NCI-H2171 treated with DMSO at 0.1 percent for 48 hours (cell line): ENCODE measurements around the gene LRRC34.
A peak's percentile ranks its signal among the peaks of the same experiment; 100 is the strongest.

ENCODE experiments used
- DNase-seq: peaks from one replicate; lab custom pipeline; 2025; lab: John Stamatoyannopoulos, UW

Gene LRRC34

GRCh38 chr3:169764882-169765612, 47.7 kb downstream of the LRRC34 start, which contains the start of gene TERC:
TSS of gene TERC (minus strand) at chr3:169765060.
- DNase-seq = peak; percentile 92

DNA sequence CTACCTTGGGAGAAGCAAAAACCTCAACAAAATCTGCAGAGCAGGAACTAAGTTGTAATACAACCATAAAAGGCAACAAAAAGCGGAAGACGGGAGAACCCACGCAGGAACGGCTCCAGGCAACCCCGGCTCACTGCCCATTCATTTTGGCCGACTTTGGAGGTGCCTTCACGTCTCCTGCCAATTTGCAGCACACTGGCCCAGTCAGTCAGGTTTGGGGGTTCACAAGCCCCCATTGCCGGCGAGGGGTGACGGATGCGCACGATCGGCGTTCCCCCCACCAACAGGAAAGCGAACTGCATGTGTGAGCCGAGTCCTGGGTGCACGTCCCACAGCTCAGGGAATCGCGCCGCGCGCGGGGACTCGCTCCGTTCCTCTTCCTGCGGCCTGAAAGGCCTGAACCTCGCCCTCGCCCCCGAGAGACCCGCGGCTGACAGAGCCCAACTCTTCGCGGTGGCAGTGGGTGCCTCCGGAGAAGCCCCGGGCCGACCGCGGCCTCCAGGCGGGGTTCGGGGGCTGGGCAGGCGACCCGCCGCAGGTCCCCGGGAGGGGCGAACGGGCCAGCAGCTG, 48.3 kb downstream of the LRRC34 start:
- peak; percentile 51 for DNase-seq

DNA sequence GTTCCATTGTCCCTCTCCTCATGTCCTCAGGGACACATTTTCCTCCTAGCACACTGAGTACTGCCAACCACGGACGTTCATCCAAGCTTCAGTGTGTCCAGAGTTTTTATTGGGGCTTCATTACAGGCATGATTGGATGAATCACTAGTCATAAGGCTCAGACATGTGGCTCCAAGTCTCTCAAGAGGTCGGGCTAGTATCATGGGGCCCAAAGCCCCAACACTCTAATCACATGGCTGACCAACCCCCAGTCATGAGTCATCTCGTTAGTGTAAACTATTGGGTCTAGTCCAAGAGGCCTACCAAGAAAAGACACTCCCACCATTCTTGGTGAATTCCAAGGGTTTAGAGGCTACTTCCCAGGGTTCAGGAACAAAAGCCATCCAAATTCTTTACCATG, 52.2 kb downstream of the LRRC34 start:
- no peak for DNase-seq

GRCh38 chr3:169759256-169759655, 53.4 kb downstream of the LRRC34 start:
- DNase-seq = no peak

DNA sequence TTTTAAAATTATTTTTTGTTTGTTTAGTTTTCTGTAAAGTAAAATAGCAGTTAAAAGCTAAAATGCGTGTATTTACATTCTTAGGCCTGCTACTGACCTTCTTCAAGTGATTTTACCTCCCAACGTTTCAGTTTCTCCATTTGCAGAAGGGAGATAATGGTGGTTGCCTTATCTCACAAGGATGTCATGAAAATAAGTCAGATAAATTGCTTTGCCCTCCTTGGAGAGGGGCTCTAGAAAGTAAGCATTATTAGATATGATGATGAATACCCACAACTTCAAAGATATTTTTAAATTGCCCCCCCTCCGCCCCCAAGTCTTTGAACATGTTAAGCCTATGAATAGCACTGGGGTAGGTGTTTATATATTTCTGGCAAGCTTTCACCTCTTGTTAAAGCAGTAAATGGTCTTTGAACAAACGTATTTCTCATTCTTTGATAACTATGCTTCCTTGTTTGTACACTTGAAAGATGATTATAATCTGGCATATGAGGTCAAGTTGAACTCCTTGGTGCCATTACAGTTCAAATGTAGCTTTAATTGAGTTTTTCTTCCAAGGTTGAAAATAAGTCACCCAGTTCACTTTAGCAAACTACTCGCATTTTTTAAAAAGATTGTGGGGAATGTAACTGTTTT, 54.2 kb downstream of the LRRC34 start:
- no peak for DNase-seq

DNA sequence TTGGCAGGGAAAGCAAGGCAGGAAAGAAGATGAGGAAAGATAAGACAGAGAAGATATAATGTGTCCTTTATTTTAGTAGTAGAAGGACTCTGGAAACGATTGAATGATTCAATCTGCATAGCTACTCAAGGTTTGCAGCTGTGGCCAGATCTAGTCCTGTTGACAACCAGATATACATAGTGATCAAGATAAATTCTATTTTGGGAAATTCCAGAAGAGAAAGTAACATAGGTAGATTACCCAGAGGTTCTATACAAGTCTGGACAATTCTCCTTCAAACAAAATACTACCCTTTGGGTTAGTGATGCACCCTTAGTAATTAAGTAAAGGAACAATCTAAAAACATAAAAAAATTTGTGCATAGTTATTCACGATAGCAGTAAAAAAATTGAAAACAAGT, 57.2 kb downstream of the LRRC34 start:
- no peak for DNase-seq

- no peak for DNase-seq
These were observed 58.0 kb downstream of the LRRC34 start for GRCh38 chr3:169754711-169755110.

DNA sequence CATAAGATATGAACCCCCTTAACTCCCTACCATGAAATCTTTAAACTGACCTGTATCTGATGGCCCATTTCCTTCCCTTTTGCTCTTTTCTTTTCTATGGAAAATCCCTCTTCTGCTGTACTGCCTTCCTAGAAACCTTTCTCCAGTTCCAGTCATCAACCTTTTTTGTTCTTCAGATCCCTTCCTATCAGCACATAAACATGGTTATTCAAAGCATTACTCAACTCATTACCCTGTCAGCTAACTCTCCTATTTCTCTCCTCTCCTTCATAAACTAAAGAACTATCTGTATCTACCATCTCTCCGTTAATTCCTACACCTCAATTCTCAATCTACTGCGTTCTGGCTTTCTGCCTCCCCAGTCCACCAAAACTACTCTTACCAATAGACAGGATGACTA, 60.8 kb downstream of the LRRC34 start:
- no peak for DNase-seq

DNA sequence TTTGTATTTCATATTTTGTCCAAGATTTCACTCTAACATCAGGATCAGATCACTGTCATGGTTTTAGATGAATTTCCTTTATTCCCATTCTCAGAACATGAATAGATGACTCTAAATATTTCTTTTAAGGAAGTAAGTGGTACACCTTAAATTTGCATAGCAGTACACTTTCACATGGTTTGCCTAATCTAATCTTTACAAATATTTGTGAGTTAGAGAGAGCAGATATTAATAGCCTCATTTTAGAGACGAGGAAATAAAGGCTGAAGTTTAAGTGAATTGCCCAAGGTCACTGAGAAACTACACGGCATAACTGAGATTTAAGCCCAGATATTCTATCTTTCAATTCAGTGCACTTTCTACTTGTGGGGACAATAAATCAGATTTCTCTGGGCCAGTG, 62.0 kb downstream of the LRRC34 start:
- DNase-seq = no peak

DNA sequence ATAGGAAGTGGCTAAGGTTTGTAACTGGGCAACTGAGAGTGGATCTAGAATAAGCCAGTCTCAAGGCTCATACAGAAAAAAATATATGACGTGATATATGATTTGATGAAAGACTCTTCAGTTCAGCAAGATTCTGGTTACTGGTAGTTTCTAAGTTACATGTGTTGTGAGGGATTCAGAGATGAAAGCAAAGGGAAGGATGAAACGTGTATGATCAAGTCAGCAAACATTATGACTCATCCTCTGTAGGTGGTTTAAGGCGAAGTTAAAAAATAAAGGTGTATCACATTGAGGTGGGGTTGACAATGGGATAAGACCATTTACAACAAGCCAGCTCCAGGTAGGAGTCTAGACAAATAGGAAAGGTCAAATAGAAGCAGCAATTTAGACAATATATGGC, 64.0 kb downstream of the LRRC34 start:
- no peak for DNase-seq

GRCh38 chr3:169746924-169747323, 65.8 kb downstream of the LRRC34 start:
- DNase-seq = no peak

DNA sequence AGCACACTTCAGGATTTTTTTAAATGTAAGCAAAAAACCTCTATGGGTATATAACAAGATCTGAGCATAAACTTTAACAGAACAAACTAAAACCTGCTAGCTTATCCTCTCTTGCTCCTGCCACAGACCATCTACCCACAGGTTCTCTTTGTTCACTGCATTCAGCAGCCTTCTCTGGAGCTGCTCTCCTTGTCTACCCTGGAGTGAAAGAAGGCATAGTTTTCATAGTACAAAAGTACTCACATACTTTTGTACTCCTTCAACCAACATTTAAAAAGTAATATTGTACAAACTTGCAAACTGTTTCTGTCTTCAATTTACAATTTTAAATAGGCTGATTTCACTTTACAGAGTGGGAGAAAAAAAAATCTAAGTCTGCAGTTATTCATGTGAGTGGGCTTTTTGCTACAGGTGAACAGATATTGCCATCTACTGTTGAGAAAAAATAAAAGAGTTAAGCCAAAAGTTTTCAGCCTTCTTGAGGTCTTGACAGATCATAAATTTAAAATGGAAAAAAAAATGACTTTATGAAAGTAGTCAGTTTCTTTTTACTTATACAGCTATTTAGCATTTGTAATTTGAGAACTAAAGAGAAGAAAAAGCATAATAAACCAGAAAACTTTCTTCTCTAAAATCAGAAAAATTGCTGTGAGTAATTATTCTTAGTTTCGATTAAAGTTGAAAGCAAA, 68.2 kb downstream of the LRRC34 start:
- DNase-seq = peak; percentile 20
